Liver (tissue), 3 donors: ENCODE measurements around the gene WNT5A.

Experiments used
- EGR1 ChIP-seq, 2 donors: IDR thresholded peaks; 2 replicates each; pipeline ENCODE4 v1.6.1; 2016 to 2018; ENCODE audit warnings: antibody characterized with exemption in 2 of 2, low read depth in 2 of 2
- JUND ChIP-seq, 2 donors: IDR thresholded peaks; 2 replicates each; pipeline ENCODE4 v1.6.1; 2016; ENCODE audit warnings: antibody characterized with exemption in 2 of 2
- NR2F2 ChIP-seq: IDR thresholded peaks from 2 replicates; pipeline ENCODE4 v1.6.1; 2016; ENCODE audit warnings: antibody characterized with exemption
- YY1 ChIP-seq: IDR thresholded peaks from 2 replicates; pipeline ENCODE4 v1.6.1; 2016; ENCODE audit warnings: antibody characterized with exemption, mild to moderate bottlenecking
- TF ChIP-seq, protein P1 (sequence below): fragments of 150-350 bp; IDR thresholded peaks from 2 replicates; pipeline ENCODE4 v1.5.1; 2017; ENCODE audit warnings: improper control_type of control experiment, low read depth, low read length; ENCODE audit not compliant: missing input control
- TF ChIP-seq, protein P2 (sequence below): IDR thresholded peaks from 2 replicates; pipeline ENCODE4 v1.6.1; 2016; ENCODE audit warnings: antibody characterized with exemption
- TF ChIP-seq, protein P3 (sequence below): IDR thresholded peaks from 2 replicates; pipeline ENCODE4 v1.6.1; 2016; ENCODE audit warnings: antibody characterized with exemption
- TF ChIP-seq, protein P4 (sequence below): IDR thresholded peaks from 2 replicates; pipeline ENCODE4 v1.6.1; 2016; ENCODE audit warnings: antibody characterized with exemption, mild to moderate bottlenecking
- donor health status: healthy.
- donor health status: healthy.

DNA sequence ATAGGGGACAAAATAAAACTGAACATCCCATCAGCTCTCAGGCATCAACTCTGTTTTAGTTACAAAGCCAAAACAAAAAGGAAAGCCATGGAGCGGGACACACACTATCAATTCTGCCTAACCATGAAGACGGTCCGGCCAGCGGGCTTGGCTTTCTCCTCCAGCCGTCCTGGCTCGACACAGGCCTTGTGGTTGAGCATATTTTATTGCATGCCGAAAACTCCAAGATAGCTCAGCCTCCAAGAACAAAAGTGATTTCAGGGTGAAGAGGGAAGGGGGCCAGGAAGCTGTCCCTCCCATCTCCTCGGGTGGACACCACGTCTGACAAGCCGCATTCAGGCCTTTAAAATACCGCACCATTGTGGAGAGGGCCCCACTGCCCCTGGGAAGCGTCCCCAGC, 31.2 kb downstream of the WNT5A start:
- TF ChIP-seq, protein P1, sequence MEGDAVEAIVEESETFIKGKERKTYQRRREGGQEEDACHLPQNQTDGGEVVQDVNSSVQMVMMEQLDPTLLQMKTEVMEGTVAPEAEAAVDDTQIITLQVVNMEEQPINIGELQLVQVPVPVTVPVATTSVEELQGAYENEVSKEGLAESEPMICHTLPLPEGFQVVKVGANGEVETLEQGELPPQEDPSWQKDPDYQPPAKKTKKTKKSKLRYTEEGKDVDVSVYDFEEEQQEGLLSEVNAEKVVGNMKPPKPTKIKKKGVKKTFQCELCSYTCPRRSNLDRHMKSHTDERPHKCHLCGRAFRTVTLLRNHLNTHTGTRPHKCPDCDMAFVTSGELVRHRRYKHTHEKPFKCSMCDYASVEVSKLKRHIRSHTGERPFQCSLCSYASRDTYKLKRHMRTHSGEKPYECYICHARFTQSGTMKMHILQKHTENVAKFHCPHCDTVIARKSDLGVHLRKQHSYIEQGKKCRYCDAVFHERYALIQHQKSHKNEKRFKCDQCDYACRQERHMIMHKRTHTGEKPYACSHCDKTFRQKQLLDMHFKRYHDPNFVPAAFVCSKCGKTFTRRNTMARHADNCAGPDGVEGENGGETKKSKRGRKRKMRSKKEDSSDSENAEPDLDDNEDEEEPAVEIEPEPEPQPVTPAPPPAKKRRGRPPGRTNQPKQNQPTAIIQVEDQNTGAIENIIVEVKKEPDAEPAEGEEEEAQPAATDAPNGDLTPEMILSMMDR = no peak
- no peak for TF ChIP-seq JUND (IDR thresholded peaks at IDR 0.05)
- TF ChIP-seq EGR1 (IDR thresholded peaks at IDR 0.05; ENCODE audit: low read depth in 2 of 2) = no peak
- TF ChIP-seq, protein P2, sequence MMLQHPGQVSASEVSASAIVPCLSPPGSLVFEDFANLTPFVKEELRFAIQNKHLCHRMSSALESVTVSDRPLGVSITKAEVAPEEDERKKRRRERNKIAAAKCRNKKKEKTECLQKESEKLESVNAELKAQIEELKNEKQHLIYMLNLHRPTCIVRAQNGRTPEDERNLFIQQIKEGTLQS = no peak
- no peak for TF ChIP-seq NR2F2
- TF ChIP-seq YY1 = no peak
- TF ChIP-seq, protein P3, sequence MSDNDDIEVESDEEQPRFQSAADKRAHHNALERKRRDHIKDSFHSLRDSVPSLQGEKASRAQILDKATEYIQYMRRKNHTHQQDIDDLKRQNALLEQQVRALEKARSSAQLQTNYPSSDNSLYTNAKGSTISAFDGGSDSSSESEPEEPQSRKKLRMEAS = no peak
- TF ChIP-seq, protein P4, sequence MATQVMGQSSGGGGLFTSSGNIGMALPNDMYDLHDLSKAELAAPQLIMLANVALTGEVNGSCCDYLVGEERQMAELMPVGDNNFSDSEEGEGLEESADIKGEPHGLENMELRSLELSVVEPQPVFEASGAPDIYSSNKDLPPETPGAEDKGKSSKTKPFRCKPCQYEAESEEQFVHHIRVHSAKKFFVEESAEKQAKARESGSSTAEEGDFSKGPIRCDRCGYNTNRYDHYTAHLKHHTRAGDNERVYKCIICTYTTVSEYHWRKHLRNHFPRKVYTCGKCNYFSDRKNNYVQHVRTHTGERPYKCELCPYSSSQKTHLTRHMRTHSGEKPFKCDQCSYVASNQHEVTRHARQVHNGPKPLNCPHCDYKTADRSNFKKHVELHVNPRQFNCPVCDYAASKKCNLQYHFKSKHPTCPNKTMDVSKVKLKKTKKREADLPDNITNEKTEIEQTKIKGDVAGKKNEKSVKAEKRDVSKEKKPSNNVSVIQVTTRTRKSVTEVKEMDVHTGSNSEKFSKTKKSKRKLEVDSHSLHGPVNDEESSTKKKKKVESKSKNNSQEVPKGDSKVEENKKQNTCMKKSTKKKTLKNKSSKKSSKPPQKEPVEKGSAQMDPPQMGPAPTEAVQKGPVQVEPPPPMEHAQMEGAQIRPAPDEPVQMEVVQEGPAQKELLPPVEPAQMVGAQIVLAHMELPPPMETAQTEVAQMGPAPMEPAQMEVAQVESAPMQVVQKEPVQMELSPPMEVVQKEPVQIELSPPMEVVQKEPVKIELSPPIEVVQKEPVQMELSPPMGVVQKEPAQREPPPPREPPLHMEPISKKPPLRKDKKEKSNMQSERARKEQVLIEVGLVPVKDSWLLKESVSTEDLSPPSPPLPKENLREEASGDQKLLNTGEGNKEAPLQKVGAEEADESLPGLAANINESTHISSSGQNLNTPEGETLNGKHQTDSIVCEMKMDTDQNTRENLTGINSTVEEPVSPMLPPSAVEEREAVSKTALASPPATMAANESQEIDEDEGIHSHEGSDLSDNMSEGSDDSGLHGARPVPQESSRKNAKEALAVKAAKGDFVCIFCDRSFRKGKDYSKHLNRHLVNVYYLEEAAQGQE = no peak
